Effector memory CD4-positive, alpha-beta T cell (primary cell): ENCODE data around the gene DNASE1L2.

Experiments used
- DNase-seq, 3 donors: peaks; one replicate each; pipeline ENCODE4 v3.0.0-alpha.2; 2020
- H3K27ac ChIP-seq: 2 replicates; pipeline ENCODE4 v1.7.0; 2013; ENCODE audit warnings: mild to moderate bottlenecking, low read length, moderate library complexity; ENCODE audit not compliant: insufficient read depth, poor library complexity, severe bottlenecking
- H3K27me3 ChIP-seq: replicated peaks from 2 replicates; pipeline ENCODE4 v1.7.0; 2013; ENCODE audit warnings: mild to moderate bottlenecking, low read length; ENCODE audit not compliant: insufficient read depth, control insufficient read depth, poor library complexity, severe bottlenecking
- H3K36me3 ChIP-seq: 2 replicates; pipeline ENCODE4 v1.7.0; 2013; ENCODE audit warnings: mild to moderate bottlenecking, low read length, moderate library complexity; ENCODE audit not compliant: control insufficient read depth, insufficient read depth
- H3K4me1 ChIP-seq: 2 replicates; pipeline ENCODE4 v1.7.0; 2013; ENCODE audit warnings: low read length, mild to moderate bottlenecking; ENCODE audit not compliant: control insufficient read depth, insufficient read depth, poor library complexity, severe bottlenecking
- H3K4me3 ChIP-seq: 2 replicates; pipeline ENCODE4 v1.7.0; 2013; ENCODE audit warnings: low read length, low read depth, mild to moderate bottlenecking; ENCODE audit not compliant: insufficient read depth, poor library complexity, severe bottlenecking
- H3K9me3 ChIP-seq: 2 replicates; pipeline ENCODE4 v1.7.0; 2013; ENCODE audit warnings: mild to moderate bottlenecking, low read length, moderate library complexity; ENCODE audit not compliant: control insufficient read depth

The DNASE1L2 gene

DNA sequence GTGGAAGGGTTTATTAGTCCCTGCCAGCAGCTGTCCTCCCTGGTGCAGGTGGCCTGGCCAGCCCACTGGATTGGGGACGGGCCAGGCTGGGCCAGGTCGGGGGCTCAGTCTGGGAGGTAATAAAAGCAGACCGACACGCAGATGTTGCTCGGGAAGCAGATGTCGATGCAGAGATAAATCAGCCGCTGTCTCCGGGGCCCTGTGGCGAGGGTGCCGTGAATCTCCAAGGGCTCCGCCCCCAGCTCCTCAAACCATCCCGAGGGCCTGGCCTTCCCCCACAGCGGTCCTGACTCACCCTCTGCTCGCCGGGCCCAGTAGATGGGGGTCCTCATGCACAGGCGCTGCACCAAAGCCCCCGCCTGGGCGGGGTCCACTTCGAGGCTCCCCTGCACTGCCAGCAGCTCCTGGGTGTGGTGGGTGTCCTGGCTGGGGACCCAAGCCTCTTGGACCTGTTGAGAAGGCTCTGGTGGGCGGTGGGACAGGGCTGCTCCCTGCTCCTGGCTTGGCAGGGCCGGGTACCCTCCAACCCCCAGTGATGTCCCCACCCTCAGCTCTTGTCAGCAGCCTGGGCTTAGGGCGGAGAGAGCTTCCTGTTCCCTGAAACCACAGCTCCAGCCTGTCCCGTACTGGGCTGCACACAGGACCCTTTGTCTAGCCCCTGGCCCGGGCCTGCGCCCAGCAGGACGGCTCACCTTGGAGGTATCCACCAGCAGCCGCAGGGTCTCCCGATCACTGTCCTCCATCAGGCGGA, 26.8 kb upstream of the DNASE1L2 start:
- Histone ChIP-seq H3K4me3 (no peak overlapping the region), H3K4me1 (peaks cover 34% of the 10 kb centered on the region), H3K9me3 (no peaks in the 10 kb centered on the region), H3K27me3 (no peaks in the 10 kb centered on the region), H3K36me3 (peaks cover 21% of the 10 kb centered on the region), H3K27ac (no peak overlapping the region)
- no peak for DNase-seq

GRCh38 chr16:2210009-2210332, 26.3 kb upstream of the DNASE1L2 start:
- no peak for DNase-seq
- Histone ChIP-seq H3K4me1 (peaks cover 29% of the 10 kb centered on the region), H3K27me3 (no peaks in the 10 kb centered on the region), H3K4me3 (no peak overlapping the region), H3K9me3 (no peaks in the 10 kb centered on the region), H3K27ac (no peak overlapping the region), H3K36me3 (peaks cover 21% of the 10 kb centered on the region)

- H3K4me3 ChIP-seq = no peak within 1 kb of the TSS
- no peak within 1 kb of the TSS for H3K27ac ChIP-seq
- DNase-seq = no peak
- H3K4me1 ChIP-seq = peaks cover 27% of the 10 kb centered on the region
- no peaks in the 10 kb centered on the region for H3K27me3 ChIP-seq
- no peaks in the 10 kb centered on the region for H3K9me3 ChIP-seq
- H3K36me3 ChIP-seq = peaks cover 21% of the 10 kb centered on the region
Measured at GRCh38 chr16:2210386-2211365, 25.6 kb upstream of the DNASE1L2 start, which contains the start of gene BRICD5. BRICD5 (minus strand) TSS chr16:2210863; CDS start chr16:2210833, 30 bp downstream.

DNA sequence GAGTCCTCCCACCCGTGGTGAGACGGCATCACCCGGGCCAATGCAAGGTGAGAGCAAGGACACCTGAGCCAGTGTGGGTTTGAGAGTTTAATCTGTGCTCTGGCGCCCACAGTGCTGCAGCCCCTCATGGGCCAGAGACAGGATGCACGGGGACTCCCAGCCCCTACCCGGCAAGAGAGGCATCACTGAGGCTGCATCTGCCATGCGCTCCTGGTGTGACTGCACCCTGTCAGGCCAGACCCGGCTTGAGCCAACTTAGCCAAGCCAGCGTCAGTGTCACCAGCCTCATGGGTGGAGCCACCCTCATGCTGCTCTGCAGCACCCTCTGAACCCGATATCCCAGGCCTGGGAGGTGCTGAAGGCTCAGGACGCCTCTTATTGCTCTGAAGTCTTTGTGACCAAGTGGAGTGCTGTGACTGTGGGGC, 24.3 kb upstream of the DNASE1L2 start:
- Histone ChIP-seq H3K27me3 (no peaks in the 10 kb centered on the region), H3K9me3 (no peaks in the 10 kb centered on the region), H3K36me3 (peaks cover 20% of the 10 kb centered on the region), H3K27ac (no peak overlapping the region), H3K4me3 (no peak overlapping the region), H3K4me1 (peaks cover 14% of the 10 kb centered on the region)
- no peak for DNase-seq

- Histone ChIP-seq H3K27me3 (no peaks in the 10 kb centered on the region), H3K36me3 (peaks cover 14% of the 10 kb centered on the region), H3K27ac (no peak overlapping the region), H3K9me3 (no peaks in the 10 kb centered on the region), H3K4me1 (peaks cover 14% of the 10 kb centered on the region), H3K4me3 (no peak overlapping the region)
- no peak for DNase-seq
Measured at GRCh38 chr16:2212362-2213324, 23.6 kb upstream of the DNASE1L2 start.

DNA sequence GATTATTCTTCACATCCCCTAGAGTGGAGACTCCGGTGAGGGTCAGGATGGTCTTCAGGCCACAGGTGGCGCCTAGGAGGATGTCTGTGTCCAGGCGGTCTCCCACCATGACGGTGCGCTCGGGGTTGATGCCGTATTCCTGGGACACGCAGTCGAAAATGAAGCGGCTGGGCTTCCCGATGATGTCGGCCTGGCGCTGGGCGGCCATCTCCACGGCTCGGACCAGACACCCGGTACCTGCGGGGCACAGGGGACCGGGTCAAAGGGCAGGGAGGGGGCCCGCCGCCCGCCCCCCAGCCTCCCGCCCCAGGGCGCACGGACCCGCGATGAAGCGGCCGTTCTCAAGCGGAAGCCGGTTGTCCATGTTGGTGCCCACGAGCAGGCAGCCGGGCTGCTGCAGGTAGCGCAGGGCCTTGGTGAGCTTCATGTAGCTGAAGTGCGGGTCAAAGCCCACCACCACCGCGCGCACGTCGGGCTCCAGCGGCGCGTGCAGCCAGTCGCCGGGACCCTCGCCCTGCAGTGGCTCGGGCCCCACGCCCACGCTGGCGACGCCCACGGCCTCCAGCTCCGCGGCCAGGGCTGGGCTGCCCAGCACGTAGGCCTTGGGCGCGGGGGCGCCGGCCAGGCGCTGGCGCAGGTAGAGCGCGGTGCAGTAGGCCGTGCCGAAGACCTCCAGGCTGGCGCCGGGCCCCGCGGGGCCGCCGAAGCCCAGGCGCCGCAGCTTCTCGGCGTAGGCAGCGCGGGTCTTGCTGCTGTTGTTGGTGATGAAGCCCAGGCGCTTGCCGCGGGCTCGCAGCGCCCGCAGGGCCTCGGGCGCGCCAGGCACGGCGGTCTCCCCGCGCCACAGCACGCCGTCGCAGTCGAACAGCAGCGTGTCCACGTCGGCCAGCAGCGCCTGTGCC, 22.2 kb upstream of the DNASE1L2 start:
- Histone ChIP-seq H3K4me1 (peaks cover 14% of the 10 kb centered on the region), H3K36me3 (peaks cover 1% of the 10 kb centered on the region), H3K9me3 (no peaks in the 10 kb centered on the region), H3K4me3 (peak overlapping the region; percentile 58), H3K27me3 (no peaks in the 10 kb centered on the region), H3K27ac (peak overlapping the region; percentile 51)
- DNase-seq = no peak

DNA sequence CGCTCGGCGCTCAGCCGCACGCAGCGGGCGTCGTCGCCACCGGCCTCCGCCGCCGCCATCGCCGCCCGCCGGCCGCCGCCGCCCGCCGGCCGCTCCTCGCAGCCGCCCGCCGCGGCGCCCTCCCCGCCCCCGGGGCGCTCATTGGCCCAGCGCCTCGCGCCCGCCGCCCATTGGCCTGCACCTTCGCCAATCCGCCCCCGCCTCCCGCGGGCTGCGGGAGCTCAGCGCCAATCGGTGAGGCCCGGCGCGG, 21.6 kb upstream of the DNASE1L2 start, which contains the start of gene PGP:
Gene PGP, minus strand, starts transcription at position 122 of the 250 bp plus-strand sequence. Its CDS starts 63 bp downstream, at position 59.
- H3K27ac ChIP-seq = peak within 1 kb of the TSS; percentile 78
- DNase-seq = no peak
- H3K27me3 ChIP-seq = no peaks in the 10 kb centered on the region
- peaks cover 14% of the 10 kb centered on the region for H3K4me1 ChIP-seq
- no peaks in the 10 kb centered on the region for H3K9me3 ChIP-seq
- peak within 1 kb of the TSS; percentile 80 for H3K4me3 ChIP-seq
- H3K36me3 ChIP-seq = no peaks in the 10 kb centered on the region

DNA sequence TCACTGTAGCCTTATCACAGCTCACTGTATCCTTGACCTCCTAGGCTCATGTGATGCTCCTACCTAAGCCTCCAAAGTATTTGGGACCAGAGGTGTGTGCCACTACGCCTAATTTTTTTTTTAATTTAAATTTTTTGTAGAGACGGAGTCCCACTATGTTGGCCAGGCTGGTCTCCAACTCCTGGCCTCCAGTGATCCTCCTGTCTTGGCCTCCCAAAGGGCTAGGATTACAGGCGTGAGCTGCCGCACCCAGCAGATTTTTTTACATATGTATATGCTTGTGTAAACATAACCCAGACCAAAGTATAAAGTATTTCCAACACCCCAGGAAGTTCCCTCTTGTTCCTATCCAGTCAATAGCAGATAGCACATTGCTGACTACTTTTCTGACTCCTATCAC, 19.9 kb upstream of the DNASE1L2 start:
- Histone ChIP-seq H3K36me3 (no peaks in the 10 kb centered on the region), H3K4me1 (peaks cover 14% of the 10 kb centered on the region), H3K27ac (no peak overlapping the region), H3K4me3 (no peak overlapping the region), H3K27me3 (no peaks in the 10 kb centered on the region), H3K9me3 (no peaks in the 10 kb centered on the region)
- DNase-seq = no peak
